ENCODE measurements around the gene TM2D3.

TM2D3 gene

GRCh38 chr15:101623367-101624304, 28.5 kb downstream of the TM2D3 start:
- DNase-seq (ENCODE audit: low read depth in 2 of 2), result no peak

DNA sequence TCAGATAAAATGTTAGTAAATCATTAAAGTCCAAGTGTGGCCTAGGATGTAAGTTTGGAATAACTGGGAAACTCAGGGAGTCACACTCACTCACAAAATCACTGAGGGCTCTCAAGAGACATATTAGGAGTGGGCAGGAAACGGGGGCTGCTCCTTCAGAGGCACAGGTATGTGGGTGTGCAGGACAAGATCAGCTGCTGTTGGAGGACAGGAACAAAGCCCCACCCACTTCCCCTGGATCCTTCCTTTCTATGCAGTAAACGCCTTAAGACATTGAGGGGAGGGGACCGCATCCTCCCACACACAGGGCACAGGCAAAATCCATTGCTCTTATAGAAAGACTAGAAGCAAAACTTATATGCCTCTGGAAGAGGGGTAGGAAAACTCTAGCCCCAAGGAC, 30.2 kb downstream of the TM2D3 start:
- DNase-seq (ENCODE audit: low read depth in 2 of 2), result no peak

- DNase-seq (ENCODE audit: low read depth in 2 of 2), result no peak
Measured at GRCh38 chr15:101620671-101621070, 31.5 kb downstream of the TM2D3 start.

- no peak for DNase-seq (ENCODE audit: low read depth in 2 of 2)
Measured at GRCh38 chr15:101619615-101619865, 32.6 kb downstream of the TM2D3 start.

GRCh38 chr15:101618851-101619614, 33.1 kb downstream of the TM2D3 start:
- no peak for DNase-seq (ENCODE audit: low read depth in 2 of 2)

GRCh38 chr15:101618076-101618475, 34.1 kb downstream of the TM2D3 start:
- no peak for DNase-seq (ENCODE audit: low read depth in 2 of 2)

- no peak for DNase-seq (ENCODE audit: low read depth in 2 of 2)
Measured at GRCh38 chr15:101617390-101617965, 34.7 kb downstream of the TM2D3 start.

DNA sequence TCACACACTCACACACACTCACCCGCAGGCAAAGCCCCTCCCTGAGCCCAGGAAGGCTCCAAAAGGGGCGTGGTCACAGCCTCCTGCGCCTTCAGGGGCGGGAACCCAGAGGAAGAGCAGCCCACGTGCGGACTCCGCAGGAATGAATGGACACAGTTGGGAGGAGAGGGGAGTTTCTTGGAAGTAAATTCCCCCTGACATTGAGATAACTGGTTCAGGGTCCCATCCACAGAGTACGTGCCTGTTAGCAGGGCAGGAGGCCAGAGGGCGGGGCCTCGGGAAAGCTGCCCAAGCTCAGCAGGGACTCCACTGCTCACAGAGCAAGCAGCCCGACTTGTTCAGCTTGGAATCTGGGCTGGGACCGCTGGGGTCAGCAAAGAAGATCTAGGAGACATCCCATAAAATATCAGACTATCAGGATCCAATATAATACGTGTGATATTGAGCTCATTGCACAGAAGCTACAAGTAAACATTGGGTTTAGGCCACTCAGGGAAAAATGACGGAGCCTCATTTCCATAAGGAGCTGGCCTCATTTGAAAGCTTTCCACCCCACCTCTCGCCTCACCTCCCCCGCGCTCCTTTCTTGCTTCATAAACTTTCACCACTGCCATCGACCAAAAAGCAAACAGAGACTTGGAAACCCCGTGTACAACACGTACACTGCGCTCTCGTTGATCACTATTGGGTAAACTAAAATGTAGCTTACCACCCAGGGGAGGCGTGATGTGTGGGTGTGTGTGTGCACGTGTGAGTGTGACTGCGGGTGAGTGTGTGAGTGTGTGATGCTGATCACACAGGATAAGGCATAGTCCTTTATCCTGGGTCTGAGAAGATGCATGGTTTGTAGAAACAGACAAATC, 36.0 kb downstream of the TM2D3 start:
- DNase-seq (ENCODE audit: low read depth in 2 of 2), result no peak

GRCh38 chr15:101615414-101615985, 36.7 kb downstream of the TM2D3 start:
- DNase-seq (ENCODE audit: low read depth in 2 of 2), result no peak

DNA sequence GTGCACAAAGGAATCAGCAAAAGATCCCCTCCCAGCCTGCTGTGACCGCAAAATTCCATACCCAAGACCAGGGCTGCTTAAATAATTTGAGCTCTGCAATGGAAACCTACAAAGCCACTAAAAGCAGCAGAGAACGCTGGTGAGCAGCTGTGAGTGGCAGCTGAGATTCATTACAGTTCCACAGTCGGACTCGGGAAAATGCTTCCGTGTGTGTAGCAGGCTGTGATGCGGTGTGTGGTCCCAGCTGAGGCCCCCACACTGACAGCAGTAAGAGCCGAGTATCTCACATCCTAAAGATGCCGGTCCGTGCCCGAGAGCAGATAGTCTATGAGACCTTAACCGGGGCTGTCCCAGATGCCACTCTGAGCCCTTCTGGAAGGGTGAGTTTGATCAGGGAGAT, 37.4 kb downstream of the TM2D3 start:
- DNase-seq (ENCODE audit: low read depth in 2 of 2), result no peak

GRCh38 chr15:101614001-101614585, 38.1 kb downstream of the TM2D3 start:
- no peak for DNase-seq (ENCODE audit: low read depth in 2 of 2)

GRCh38 chr15:101613130-101614000, 38.8 kb downstream of the TM2D3 start:
- DNase-seq (ENCODE audit: low read depth in 2 of 2), result no peak

DNA sequence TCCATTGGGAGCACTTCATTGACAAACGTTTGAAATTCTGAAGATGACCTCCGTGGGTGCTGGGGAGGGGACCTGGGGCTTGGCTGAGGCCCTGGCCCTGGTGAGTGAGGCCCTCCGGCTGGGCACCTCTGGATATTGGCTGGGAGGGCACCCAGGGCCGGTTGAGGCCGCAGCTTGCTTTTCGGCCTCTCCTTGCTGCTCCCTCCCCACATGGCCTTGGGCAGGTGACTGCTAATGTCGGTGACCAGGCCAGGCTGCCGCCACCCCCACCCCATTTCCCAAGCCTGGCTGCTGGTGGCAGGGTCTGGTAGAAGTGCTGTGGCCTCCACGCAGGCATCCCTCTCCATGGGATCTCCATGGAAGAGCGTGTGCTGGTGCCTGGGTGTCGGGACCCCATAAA, 39.5 kb downstream of the TM2D3 start:
- no peak for DNase-seq (ENCODE audit: low read depth in 2 of 2)

DNA sequence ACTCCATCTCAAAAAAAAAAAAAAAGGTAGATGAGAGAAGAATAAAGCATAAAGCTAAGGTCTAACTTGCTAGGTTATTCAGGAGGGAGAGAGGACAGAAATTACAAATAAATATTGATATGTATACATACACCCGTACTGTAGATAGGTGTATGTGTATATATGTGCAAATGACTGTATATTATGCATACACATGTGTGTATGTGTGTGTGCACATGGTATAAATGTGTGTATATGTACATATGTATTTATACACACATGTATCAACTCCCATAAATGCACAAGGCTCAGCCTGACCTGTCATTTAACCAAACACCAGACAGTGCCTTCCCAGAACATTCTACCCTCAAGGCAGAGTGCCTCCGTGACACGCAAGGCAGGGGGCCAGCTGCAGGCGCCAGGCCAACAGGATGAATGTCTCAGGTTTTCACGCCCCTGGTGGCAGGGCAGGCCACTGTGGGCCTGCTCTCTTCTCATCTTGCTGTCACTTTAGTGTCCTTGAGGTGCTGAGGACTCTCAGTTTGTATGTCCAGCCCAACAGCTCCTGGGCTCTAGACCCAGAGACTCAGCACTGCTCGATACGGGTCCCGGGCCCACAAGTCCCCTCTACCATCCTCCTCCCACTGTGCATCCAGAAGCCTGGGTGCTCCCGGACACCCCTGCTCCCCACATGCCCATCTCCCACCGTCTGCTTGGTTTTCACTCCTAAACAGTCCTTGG, 40.4 kb downstream of the TM2D3 start:
- DNase-seq (ENCODE audit: low read depth in 2 of 2), result no peak

- DNase-seq (ENCODE audit: low read depth in 2 of 2), result no peak
Measured at GRCh38 chr15:101611007-101611406, 41.2 kb downstream of the TM2D3 start.

DNA sequence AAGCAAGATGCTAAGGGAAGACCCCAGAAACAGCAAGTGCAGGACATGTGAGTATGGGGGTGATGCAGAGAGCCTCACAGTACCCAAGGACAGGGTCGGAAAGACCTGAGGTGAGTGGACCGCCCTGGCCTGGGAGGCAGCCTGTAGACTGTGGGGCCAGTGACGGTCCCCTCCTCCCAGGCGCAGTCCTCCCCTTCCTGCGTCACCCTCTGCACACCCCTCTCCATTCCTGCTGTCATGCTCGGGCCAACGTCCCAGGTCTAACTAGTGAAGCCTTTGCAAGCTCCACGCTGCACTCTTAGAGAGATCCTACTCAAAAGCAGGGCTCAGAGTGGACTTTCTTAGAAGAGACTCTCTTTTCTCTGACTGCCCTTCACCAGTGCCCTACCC, 41.6 kb downstream of the TM2D3 start:
- DNase-seq (ENCODE audit: low read depth in 2 of 2), result no peak

DNA sequence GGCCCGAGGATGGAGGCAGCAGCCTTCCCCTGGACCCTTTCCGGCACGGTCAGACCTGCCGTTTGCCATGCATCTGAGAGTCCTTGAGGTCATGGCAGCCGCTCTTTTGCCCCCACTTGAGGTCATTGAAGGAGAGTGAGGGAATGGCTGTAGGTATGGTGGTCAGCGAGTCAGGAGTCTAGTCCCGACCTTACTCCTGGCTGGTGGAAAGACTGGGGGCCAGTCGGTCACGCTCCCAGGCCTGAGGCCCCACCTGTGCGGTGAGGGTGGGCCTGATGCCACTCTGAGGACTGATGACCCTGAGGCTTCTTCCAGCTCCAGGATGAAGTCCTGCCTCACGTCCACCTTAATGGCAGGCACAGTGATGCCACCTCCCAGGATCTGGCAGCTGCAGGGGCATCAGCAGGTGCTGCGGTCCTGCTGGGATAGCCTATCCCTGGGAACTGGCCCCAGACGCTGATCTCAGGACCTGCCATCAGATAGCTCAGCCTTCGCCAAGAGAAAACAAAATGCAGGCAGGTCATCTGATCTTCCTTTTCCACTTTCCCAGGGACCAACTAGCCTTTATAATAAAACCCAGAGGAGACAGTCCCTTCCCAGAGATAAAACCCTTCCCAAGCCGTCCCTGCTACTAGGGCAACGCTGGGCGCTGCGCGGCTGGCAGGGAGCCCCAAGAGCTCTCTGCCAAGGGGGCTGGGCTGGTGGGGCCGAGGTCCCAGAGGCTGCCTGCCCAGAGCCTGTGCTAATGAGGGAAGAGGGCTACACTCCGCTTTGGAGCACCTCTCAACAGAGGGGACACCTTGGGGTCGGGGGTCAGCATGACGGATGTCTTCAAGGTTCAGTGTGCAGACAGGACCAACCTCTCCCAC, 42.2 kb downstream of the TM2D3 start:
- no peak for DNase-seq (ENCODE audit: low read depth in 2 of 2)

DNA sequence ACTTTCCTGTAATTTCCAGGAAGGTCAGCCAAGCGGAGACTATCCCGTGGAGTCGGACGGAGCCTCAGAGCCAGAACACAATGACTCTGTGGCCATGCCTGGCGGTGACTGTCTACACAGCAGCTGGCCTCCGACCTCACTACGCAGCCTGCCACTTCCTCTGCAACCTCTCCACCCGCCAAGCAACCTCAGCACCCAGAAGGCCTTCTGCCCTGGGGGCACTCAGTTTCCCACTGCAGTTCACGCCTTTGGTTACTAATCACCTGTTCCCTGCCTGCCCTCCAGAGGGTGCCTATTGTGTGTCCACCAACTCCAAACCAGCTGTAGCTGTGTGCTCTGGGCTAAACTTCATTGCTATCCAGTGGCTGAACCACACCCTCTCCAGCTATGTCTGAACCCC, 44.0 kb downstream of the TM2D3 start:
- no peak for DNase-seq (ENCODE audit: low read depth in 2 of 2)

DNA sequence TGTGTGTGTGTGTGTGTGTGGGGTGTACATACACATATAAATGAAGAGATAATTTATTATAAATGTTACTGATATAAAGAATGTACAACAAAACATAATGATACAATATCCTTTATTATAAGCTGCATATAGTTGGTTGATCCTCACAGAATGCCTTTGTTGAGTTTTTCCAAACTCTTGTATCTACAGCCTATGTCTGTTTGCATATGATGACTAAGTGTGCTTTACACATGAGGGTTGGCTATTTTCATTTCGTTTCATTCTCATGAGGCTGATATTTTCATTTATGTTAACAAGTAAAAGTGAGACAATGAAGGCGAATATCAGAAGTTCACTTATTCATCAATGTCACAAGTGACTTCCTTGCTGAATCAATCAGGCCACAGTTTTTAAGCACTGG, 45.1 kb downstream of the TM2D3 start:
- DNase-seq (ENCODE audit: low read depth in 2 of 2), result no peak

Measured in activated CD8-positive, alpha-beta memory T cell treated with anti-CD3 and anti-CD28 coated beads for 4 hours (primary cell).